HEK293 (cell line): ENCODE measurements around the gene KRT6A.

Experiments
- CTCF ChIA-PET: fragments of 350-600 bp; formaldehyde crosslinking; extraction: SDS; loops from one replicate; lab custom pipeline; 2021; ENCODE audit warnings: antibody characterized with exemption; lab: Yijun Ruan, JAX
- POLR2A ChIA-PET: fragments of 300-600 bp; formaldehyde crosslinking; extraction: SDS; loops from one replicate; lab custom pipeline; 2020; ENCODE audit warnings: antibody characterized with exemption, inconsistent platforms; lab: Yijun Ruan, JAX
- H3K27ac ChIP-seq: fragments of 200-500 bp; sonication (Bioruptor generic); 2 replicates; pipeline ENCODE4 v1.5.1; 2014; ENCODE audit warnings: low read depth, low read length, control low read depth, inconsistent platforms; ENCODE audit errors: extremely low read depth
- H3K36me3 ChIP-seq, 2 experiments: fragments of 200-500 bp in 1 of 2; sonication (Bioruptor generic) in 1 of 2; 1 replicate in 1 of 2; 2 replicates in 1 of 2; pipeline ENCODE4 v1.5.1; 2014 to 2017; ENCODE audit warnings: inconsistent platforms in 2 of 2, low read length in 2 of 2; ENCODE audit not compliant: control insufficient read depth in 2 of 2, insufficient read depth in 1 of 2
- H3K4me1 ChIP-seq: fragments of 200-500 bp; sonication (Bioruptor generic); 2 replicates; pipeline ENCODE4 v1.5.1; 2014; ENCODE audit warnings: mild to moderate bottlenecking, low read length, inconsistent platforms; ENCODE audit not compliant: control insufficient read depth, insufficient read depth
- H3K4me3 ChIP-seq: 2 replicates; pipeline ENCODE4 v1.5.1; 2011; ENCODE audit warnings: low read depth, mild to moderate bottlenecking, control low read depth, low read length, moderate library complexity
- H3K9me3 ChIP-seq: fragments of 200-500 bp; sonication (Bioruptor generic); 2 replicates; pipeline ENCODE4 v1.5.1; 2014; ENCODE audit warnings: low read depth, low read length, inconsistent platforms; ENCODE audit not compliant: control insufficient read depth, insufficient read depth
- SETDB1 ChIP-seq: IDR thresholded peaks from one replicate; pipeline ENCODE4 v1.6.1; 2017; ENCODE audit warnings: mild to moderate bottlenecking, low read length, moderate library complexity, mixed read lengths; ENCODE audit not compliant: insufficient read length
- WT1 ChIP-seq: fragments of 450-650 bp; formaldehyde crosslinking; IDR thresholded peaks from 2 replicates; pipeline ENCODE4 v1.5.1; 2016; ENCODE audit warnings: missing biosample characterization, missing genetic modification characterization
- ZBTB48 ChIP-seq: fragments of 450-650 bp; formaldehyde crosslinking; IDR thresholded peaks from 2 replicates; pipeline ENCODE4 v1.5.1; 2016; ENCODE audit warnings: missing biosample characterization, missing genetic modification characterization
- ZBTB8A ChIP-seq: fragments of 450-650 bp; formaldehyde crosslinking; IDR thresholded peaks from 2 replicates; pipeline ENCODE4 v1.5.1; 2016; ENCODE audit warnings: missing biosample characterization, missing genetic modification characterization
- ZNF416 ChIP-seq: fragments of 450-650 bp; formaldehyde crosslinking; IDR thresholded peaks from 2 replicates; pipeline ENCODE4 v1.5.1; 2016; ENCODE audit warnings: missing biosample characterization, missing genetic modification characterization
- ZNF48 ChIP-seq: fragments of 450-650 bp; formaldehyde crosslinking; IDR thresholded peaks from 2 replicates; pipeline ENCODE4 v1.5.1; 2016; ENCODE audit warnings: missing biosample characterization, missing genetic modification characterization
- ZNF600 ChIP-seq: fragments of 450-650 bp; formaldehyde crosslinking; IDR thresholded peaks from 2 replicates; pipeline ENCODE4 v1.5.1; 2016; ENCODE audit warnings: missing biosample characterization, missing genetic modification characterization
- ZNF658 ChIP-seq: fragments of 450-650 bp; formaldehyde crosslinking; IDR thresholded peaks from 2 replicates; pipeline ENCODE4; 2016; ENCODE audit warnings: missing biosample characterization, missing genetic modification characterization
- ZNF664 ChIP-seq: fragments of 450-650 bp; formaldehyde crosslinking; IDR thresholded peaks from 2 replicates; pipeline ENCODE4 v1.5.1; 2016; ENCODE audit warnings: missing biosample characterization, missing genetic modification characterization
- TF ChIP-seq, protein P1 (sequence below): fragments of 450-650 bp; formaldehyde crosslinking; IDR thresholded peaks from 2 replicates; pipeline ENCODE4 v1.5.1; 2016; ENCODE audit warnings: missing biosample characterization, missing genetic modification characterization
- TF ChIP-seq, protein P2 (sequence below): fragments of 450-650 bp; formaldehyde crosslinking; IDR thresholded peaks from 2 replicates; pipeline ENCODE4 v1.5.1; 2016; ENCODE audit warnings: missing biosample characterization, missing genetic modification characterization
- TF ChIP-seq, protein P3 (sequence below): fragments of 450-650 bp; formaldehyde crosslinking; IDR thresholded peaks from 2 replicates; pipeline ENCODE4 v1.5.0; 2017; ENCODE audit warnings: missing biosample characterization, missing genetic modification characterization, borderline replicate concordance
- TF ChIP-seq, protein P4 (sequence below): fragments of 450-650 bp; formaldehyde crosslinking; IDR thresholded peaks from 2 replicates; pipeline ENCODE4 v1.5.1; 2017; ENCODE audit warnings: missing biosample characterization, missing genetic modification characterization
- TF ChIP-seq, protein P5 (sequence below): fragments of 450-650 bp; IDR thresholded peaks from 2 replicates; pipeline ENCODE4 v1.5.1; 2018; ENCODE audit warnings: missing biosample characterization, missing genetic modification characterization
- TF ChIP-seq, protein P6 (sequence below): fragments of 450-650 bp; formaldehyde crosslinking; IDR thresholded peaks from 2 replicates; pipeline ENCODE4 v1.5.1; 2016; ENCODE audit warnings: missing biosample characterization, missing genetic modification characterization

KRT6A gene

DNA sequence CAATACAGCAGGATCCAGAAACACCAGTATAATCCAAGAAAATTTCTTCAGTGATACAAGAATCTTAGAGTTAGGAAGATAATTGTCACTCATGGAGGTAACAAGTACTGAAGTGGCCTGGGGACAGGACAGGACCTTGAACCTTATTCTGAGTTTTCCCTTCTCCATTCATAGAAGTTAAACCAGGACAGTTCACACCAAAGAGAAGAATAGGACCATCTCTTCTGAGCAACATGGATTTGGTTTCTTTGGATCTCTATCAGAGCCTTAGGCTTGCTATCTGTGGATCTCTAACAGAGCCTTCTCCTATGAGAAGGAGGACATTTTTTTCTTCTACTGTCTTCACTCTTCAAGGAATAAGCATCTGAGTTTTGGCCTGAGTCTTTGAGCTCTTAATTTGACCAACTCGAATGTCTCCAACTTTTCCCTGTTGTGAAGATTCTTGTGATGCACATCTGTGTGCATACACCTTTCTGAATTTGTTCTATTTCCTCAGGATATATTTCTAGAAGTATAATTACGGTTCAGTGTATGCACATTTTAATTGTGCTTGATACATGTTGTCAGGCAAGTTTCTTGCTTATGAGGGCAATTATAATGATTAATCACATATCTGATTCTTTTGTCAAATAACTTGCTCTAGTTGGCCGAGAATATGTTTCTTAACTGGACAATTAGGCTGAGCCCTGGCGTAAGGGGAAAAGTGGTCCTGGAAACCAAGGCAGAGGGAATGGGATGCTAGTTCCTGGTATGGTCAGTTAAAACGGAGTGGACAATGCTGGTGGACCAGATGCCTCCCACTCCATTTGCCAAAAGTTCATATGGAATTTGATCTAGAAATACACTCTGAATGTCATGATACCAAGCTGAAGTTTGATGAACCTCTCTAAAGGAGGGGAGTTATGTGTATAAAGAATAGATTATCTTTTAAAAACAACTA is 6.6 kb downstream of the KRT6A start:
- H3K9me3 ChIP-seq: no peaks in the 10 kb centered on the region
- ChIA-PET CTCF (no interaction called here), POLR2A (interaction anchor here (0.7 kb wide), 1 partner anchor 17 kb away, joined by 3 read pairs; no protein-coding TSS in a partner anchor)
- H3K4me3 ChIP-seq: no peak overlapping the region
- TF ChIP-seq, protein P1, sequence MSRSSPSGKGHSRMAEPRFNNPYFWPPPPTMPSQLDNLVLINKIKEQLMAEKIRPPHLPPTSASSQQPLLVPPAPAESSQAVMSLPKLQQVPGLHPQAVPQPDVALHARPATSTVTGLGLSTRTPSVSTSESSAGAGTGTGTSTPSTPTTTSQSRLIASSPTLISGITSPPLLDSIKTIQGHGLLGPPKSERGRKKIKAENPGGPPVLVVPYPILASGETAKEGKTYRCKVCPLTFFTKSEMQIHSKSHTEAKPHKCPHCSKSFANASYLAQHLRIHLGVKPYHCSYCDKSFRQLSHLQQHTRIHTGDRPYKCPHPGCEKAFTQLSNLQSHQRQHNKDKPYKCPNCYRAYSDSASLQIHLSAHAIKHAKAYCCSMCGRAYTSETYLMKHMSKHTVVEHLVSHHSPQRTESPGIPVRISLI (tag by site-specific recombination): no peak
- TF ChIP-seq, protein P2, sequence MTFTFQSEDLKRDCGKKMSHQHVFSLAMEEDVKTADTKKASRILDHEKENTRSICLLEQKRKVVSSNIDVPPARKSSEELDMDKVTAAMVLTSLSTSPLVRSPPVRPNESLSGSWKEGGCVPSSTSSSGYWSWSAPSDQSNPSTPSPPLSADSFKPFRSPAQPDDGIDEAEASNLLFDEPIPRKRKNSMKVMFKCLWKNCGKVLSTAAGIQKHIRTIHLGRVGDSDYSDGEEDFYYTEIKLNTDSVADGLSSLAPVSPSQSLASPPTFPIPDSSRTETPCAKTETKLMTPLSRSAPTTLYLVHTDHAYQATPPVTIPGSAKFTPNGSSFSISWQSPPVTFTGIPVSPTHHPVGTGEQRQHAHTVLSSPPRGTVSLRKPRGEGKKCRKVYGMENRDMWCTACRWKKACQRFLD (tag by site-specific recombination): no peak
- no peak for TF ChIP-seq SETDB1
- TF ChIP-seq ZBTB48 (tag by site-specific recombination): no peak
- TF ChIP-seq, protein P3, sequence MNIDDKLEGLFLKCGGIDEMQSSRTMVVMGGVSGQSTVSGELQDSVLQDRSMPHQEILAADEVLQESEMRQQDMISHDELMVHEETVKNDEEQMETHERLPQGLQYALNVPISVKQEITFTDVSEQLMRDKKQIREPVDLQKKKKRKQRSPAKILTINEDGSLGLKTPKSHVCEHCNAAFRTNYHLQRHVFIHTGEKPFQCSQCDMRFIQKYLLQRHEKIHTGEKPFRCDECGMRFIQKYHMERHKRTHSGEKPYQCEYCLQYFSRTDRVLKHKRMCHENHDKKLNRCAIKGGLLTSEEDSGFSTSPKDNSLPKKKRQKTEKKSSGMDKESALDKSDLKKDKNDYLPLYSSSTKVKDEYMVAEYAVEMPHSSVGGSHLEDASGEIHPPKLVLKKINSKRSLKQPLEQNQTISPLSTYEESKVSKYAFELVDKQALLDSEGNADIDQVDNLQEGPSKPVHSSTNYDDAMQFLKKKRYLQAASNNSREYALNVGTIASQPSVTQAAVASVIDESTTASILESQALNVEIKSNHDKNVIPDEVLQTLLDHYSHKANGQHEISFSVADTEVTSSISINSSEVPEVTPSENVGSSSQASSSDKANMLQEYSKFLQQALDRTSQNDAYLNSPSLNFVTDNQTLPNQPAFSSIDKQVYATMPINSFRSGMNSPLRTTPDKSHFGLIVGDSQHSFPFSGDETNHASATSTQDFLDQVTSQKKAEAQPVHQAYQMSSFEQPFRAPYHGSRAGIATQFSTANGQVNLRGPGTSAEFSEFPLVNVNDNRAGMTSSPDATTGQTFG (tag by site-specific recombination): no peak
- TF ChIP-seq ZNF600 (tag by site-specific recombination): no peak
- TF ChIP-seq, protein P4, sequence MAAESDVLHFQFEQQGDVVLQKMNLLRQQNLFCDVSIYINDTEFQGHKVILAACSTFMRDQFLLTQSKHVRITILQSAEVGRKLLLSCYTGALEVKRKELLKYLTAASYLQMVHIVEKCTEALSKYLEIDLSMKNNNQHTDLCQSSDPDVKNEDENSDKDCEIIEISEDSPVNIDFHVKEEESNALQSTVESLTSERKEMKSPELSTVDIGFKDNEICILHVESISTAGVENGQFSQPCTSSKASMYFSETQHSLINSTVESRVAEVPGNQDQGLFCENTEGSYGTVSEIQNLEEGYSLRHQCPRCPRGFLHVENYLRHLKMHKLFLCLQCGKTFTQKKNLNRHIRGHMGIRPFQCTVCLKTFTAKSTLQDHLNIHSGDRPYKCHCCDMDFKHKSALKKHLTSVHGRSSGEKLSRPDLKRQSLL (tag by site-specific recombination): no peak
- TF ChIP-seq ZBTB8A (tag by site-specific recombination): no peak
- TF ChIP-seq, protein P5, sequence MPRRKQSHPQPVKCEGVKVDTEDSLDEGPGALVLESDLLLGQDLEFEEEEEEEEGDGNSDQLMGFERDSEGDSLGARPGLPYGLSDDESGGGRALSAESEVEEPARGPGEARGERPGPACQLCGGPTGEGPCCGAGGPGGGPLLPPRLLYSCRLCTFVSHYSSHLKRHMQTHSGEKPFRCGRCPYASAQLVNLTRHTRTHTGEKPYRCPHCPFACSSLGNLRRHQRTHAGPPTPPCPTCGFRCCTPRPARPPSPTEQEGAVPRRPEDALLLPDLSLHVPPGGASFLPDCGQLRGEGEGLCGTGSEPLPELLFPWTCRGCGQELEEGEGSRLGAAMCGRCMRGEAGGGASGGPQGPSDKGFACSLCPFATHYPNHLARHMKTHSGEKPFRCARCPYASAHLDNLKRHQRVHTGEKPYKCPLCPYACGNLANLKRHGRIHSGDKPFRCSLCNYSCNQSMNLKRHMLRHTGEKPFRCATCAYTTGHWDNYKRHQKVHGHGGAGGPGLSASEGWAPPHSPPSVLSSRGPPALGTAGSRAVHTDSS: no peak
- TF ChIP-seq ZNF658: no peak
- TF ChIP-seq ZNF48: no peak
- no peak for TF ChIP-seq ZNF416 (tag by site-specific recombination)
- no peak for TF ChIP-seq ZNF664 (tag by site-specific recombination)
- TF ChIP-seq, protein P6, sequence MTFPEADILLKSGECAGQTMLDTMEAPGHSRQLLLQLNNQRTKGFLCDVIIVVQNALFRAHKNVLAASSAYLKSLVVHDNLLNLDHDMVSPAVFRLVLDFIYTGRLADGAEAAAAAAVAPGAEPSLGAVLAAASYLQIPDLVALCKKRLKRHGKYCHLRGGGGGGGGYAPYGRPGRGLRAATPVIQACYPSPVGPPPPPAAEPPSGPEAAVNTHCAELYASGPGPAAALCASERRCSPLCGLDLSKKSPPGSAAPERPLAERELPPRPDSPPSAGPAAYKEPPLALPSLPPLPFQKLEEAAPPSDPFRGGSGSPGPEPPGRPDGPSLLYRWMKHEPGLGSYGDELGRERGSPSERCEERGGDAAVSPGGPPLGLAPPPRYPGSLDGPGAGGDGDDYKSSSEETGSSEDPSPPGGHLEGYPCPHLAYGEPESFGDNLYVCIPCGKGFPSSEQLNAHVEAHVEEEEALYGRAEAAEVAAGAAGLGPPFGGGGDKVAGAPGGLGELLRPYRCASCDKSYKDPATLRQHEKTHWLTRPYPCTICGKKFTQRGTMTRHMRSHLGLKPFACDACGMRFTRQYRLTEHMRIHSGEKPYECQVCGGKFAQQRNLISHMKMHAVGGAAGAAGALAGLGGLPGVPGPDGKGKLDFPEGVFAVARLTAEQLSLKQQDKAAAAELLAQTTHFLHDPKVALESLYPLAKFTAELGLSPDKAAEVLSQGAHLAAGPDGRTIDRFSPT (tag by site-specific recombination): no peak
- TF ChIP-seq WT1 (tag by site-specific recombination): no peak
- H3K27ac ChIP-seq: no peak overlapping the region
- no peaks in the 10 kb centered on the region for H3K4me1 ChIP-seq
- no peaks in the 10 kb centered on the region for H3K36me3 ChIP-seq
